Dedifferentiated amniotic fluid mesenchymal stem cell (primary cell): Measurements from ENCODE around the gene CREB5.
A peak's percentile ranks its signal among the peaks of the same experiment; 100 is the strongest.

ENCODE experiments used
- DNase-seq: peaks from one replicate; pipeline ENCODE4 v3.0.0-alpha.2; 2016; ENCODE audit errors: extremely low spot score

Gene CREB5

DNA sequence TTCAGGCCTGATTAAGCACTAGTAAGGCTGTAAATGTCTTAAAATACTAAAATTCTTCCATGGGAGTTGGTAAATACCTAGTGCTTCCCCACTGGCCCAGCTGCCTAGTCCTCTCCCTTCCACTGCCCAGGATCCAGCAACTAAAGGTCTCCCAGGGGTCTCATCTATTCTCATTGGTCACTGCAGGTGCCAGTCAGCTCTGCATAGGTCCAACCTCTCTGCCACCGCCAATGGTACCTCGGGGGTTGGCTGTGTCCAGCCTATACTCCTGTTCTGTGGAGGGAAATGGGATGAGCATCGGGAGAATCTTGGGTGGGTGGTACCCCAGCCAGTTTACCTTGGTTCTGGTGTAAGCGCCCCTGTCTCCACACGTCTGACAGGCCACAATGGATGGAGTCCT lies 6.1 kb upstream of the CREB5 start:
- DNase-seq: no peak

DNA sequence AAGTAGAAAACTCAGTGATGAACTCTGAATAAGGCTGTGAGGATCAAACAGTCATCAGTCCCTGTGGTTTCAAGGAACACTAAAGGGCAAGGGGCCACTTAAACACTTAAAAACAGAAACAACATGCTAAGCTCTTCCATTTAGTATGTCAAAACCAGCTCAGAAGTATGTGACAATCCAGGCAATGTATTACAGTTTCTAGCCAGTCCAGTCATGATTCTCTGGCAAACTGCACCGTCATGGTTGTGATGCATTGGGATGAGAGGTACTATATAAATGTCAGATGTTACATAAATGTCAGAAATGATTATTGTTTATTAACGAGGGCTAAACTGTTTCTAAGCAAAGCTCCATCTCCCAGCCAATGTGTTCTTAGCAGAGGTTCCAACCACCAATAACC lies 4.7 kb upstream of the CREB5 start:
- DNase-seq: peak; percentile 77

DNA sequence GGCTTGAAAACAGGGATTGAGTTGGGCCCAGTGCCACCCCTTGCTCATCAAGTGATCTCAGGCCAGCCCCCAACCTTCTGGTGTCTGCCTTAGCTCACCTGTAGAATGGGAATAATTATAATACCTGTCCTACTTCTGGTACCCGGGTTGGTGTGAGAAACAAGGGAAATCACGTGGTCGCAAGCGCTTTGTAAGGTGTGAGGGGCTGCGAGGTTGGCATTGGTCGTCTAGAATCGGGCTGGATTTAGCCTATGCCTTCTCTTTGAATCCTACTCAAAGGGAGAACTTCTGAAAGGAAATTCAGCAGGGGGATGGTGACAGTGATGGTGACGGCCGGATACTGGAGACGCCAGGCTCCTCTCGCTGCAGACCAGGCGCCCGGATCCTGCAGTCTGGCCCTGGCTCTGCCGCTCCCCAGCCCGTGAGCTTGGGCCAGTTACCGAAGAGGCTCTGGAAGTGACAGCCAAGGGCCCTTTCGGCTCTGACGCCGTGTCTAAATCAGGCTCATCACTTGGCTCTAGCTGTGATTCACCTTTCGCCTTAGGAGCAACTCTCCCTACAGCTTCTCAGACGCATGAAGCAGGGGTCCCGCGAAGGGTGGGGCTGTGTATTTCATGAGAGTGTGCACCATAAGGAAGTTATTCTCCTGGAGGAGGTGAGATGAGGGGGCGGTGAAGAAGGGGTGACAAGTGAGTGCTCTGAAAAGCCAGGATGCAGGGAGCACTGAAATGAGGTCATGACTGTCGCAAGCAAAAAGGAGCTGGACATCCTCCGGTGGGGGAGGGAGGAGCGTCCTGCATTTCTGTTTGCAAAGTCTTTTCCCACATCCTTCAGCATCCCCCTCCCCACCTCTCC lies 4.0 kb upstream of the CREB5 start:
- no peak for DNase-seq

DNA sequence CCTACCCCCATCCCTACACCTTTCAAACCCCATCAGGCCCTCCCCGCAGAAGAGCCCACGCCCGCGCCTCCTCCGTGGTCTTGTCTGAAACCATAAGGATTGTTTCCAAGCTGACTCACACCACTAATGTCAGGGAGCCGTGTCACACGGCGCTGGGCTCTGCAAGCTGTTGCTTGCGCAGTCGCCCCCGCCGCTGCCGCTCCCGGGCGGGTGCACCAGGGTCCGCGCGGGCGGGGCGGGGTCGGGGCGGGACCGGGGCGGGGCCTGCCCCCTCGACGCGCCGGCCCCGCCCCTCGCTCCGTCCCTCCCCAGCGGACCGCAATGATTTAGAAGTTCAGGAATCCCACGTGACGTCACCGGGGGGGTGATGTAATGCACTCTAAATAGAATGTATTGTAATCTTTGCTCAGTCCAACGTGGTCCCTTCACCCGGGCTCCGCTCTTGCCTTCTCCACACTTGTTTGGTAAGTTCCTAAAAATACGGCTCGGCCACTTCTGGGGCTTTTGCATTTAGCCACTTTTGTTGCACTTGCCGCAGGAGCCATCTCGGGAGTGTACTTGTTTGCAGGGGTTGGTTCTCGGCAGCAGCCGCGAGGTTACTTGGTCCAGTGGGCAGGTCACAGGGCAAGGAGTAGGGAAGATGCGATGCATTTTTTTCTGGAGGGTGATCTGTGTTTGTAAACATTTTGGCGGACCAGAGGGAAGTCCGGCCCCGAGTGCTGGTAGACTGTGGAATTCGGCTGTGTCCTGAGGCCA lies 3.2 kb upstream of the CREB5 start:
- DNase-seq: peak; percentile 97

DNA sequence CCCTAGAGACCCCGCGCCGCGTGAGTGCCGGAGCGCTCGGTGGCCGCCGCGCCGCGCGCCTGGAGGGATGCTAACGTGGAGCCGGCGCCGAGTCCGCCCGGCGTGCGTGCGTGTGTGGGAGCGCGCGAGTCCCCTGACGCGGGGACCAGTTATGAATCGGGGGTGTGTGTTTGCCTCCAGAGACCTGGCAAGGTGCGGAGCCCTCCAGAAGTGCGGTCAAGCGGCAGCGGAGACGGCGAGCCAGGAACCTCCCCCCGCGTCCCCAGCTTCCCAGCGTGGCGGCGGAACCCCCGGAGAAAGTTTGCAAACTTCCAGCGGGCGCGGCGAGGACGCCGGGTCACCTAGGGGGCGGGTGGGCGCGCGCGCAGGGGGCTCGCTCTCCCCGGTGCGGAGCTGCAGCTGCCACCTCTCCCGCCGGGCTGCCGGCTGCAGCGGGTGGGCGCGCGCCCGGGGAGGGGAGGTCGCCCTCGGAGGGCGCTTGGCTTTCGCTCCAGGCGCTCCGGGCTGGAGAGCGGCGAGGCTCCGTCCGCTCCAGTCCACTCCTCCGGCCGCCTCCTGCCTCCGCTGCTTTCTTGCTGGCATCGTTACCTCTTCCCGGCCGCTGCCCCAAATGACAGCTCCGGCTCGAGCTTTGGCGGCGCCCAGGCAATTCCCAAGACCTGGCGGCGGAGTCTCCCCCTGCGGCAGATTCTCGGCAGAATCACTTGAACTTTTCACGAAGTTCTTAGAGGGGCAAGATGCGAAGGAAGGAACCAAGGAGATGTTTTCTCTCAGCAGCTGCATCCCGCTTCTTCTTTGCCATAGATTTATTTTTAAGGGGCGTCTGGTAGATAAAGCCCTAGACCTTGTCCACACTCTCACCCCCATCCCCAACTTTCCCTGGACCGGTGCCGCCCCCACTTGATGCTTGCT lies 2.3 kb upstream of the CREB5 start:
- DNase-seq: peak; percentile 27

DNA sequence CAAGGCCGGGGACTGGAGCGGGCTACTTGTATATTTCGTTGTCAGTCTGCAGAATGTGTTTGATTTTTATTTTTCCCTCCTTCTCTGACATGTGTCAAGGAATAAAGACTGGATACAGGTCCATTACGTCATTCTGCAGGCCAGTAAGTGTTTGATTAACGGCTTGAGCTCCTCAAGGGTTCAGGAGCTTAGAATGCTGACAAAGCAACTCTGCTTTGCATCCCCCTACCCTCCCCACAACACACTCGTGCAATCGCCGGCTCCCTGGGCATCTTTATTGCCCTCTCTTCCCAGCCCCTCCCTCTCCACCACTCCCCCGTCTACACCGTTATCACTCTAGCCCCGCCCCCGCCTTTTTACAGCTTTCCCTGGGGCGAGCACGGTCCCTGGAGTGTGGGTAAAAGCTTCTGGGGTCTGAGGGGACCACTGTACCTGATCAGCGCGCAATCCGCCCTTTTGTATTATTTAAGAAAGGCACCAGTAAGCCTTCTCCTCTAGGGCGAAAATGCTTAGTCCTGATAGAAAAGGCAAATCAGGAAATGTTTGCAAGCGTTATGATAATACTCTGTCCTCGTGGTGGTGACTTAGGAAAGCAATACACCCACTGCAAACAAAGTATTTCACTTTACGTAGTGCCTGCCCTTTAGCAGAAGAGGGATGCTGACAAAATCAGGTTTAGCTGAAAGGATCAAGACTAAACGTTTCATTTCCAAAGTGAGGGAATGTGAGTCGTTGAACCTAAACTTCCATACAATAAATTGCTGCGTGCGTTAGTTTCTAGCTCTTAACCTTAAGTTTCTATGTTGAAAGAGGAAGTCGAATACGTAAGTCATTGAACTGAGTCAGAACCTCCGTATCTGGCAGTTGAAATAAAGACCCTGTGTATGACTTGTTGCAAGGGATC lies 1.4 kb upstream of the CREB5 start:
- DNase-seq: no peak

DNA sequence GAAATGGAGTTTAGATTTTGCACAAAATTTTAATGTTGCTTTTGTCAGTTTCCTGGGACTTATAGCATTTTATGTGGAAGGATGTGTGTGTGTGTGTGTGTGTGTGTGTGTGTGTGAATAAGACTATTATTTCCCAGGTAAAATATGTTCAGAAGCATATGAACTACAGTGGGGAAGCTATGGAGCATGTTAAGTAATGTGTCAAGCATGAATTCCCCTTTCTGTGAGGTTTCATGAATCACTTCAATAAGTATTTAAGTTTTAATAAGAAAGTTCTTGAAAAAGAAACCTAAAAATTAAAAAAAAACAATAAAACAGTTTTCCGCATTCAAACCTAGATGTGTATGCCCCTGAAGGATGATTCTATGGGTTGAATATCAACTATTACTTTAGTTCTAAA lies 693 bp downstream of the CREB5 start:
- DNase-seq: no peak

DNA sequence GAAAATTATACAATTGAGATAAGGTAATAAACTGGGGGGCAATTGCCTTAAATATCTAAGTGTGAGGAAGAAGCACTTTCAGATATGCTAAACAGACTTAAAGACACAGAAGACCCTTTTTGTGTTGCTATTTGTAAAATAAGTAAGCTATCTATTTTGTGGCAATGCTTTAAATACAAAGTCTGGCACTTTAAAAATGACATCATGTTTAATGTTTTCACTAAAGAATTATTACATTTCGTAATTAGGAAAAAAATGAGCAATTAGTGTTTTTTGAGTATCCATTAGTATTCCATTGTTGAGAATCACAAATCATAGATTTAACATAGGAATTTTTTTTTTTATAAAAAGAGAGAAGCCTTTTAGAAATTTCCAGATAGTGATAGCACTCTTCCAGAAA lies 2.1 kb downstream of the CREB5 start:
- no peak for DNase-seq

DNA sequence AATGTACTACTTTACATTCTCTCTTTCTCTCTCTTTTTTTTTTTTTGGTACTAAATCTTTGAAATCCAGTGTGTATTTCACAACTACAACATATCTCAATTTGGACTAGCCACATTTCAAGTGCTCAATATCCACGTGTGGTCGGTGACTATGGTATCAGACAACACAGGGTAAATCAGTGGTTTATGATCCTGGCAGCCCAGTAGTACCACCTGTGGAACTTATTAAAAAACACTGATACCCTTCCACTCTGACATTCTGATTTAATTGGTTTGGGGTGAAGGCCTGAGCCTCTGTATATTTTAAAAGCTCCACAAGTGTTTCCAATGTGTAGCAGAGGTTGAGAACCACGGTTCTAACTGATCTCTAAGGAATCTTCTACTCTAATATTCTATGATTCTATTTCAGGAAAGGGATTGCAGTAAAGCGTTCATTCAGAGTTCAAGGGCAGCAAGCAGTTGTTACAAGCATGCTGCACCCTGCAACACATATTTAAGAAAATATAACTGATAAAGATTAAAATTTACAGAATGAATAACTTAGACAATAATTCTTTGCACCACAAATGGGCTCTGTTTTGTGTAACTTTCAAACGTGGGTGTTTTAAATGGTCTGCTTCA lies 5.1 kb downstream of the CREB5 start:
- DNase-seq: no peak

DNA sequence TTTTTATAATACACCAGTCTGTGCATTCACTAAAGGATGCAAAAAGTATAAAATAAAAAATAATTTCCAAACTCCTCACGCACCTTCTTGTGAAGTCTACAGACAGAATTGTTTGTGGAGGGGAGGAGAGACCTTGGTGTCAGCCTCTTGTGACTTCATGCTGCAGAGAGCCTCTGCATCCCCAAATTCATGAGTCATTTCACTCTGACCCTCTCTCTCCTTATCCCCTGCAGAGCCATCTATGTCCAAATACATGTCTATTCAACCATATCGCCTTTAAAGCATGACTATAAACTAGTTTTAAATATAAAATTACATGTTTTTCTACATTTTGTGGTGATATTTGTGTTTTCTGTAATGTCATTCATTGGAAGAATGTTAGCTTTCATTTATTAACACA lies 6.0 kb downstream of the CREB5 start:
- no peak for DNase-seq

DNA sequence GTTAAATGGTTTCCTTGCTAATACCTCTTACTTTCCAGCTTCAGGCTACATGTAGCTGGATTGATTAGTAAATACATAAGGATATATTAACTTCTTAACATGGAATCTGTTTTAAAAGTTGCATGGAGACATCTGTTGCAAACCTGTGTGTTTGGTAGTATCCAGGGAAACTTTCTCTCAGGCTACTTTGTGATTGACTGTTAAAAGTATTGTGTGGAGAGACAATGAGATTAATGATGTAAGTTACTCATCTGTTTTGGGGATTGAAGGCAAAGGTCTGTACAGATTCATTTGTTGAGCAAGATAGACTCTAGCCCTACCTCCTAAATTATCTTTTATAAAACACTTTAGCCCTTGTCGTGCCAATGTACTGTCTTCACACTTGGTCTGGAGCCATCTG lies 6.6 kb downstream of the CREB5 start:
- DNase-seq: no peak

DNA sequence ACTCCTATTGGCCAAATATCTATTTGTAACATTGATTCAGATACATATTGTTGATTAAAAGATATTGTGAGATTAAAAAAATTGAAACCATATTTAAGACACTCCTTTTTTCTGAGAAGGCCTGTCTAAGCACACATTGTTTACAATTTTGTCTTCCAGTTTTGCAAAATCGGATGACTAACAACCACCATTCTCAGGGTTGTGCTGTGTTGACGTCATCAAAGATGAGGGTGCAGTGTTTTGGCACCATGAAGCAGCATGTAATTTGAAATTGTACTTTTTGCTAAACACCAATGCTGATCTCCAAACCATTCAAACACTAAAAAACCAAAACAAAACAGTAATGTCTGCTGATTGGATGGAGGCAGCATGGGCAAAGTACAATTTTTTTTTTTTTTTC lies 7.4 kb downstream of the CREB5 start:
- peak; percentile 81 for DNase-seq

DNA sequence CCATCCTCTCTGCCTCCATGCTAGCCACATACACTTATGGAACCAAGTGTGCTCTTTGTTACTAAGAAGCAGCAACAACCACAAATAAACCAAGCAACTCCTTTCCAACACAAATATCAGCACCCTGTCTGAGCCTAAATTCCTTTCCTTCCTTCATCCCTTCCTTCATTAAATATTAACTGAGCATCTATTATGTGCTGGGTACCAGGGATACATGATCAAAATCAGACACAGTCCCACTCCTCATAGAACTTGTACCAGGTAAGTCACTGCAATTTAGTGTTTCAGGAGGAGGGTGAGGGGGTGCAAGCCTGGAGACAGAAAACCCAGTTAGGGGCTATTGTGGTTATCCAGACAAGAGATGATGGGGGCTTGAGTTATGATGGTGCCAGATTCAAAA lies 10.8 kb downstream of the CREB5 start:
- DNase-seq: no peak

DNA sequence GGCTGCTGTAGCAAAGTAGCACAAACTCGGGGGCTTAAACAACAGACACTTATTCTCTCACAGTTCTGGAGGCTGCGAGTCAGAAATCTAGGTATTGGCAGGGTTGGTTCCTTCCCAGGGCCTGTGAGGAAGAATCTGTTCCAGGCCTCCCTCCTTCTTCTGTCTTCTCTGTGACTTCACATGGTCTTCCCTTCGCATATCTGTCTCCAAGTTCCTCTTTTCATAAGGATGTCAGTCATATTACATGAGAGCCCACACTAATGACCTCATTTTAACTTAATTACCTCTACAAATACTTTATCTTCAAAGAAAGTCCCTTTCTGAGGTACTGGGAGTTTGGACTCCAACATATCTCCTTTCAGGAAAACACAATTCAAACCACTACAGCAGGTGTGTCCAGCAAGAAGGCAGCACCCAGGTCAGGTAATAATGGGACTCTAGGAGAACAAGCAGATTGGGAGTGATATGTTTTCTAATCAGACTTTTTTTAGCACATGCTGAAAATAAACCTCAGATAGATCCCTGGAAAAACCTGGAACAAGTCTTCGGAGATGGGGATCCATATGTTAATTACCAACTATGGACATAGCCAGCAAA lies 11.7 kb downstream of the CREB5 start:
- no peak for DNase-seq

DNA sequence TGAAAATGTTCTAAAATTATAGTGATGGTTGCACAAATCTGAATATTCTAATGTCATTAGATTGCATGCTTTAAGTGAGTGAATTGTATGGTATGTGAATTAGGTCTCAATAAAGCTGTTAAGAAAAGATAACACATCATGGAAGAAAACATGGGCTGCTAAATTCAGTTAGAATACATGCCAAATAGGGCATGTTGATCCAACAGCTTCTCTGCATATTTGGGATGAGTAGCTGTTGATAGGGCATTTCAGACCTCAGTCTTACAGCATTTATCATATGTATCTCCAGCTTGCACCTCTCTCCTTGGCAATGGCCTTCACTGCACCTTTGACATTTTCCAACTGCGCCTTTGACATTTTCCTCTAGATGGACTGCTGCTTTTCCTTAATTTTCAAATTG lies 13.2 kb downstream of the CREB5 start:
- DNase-seq: no peak

DNA sequence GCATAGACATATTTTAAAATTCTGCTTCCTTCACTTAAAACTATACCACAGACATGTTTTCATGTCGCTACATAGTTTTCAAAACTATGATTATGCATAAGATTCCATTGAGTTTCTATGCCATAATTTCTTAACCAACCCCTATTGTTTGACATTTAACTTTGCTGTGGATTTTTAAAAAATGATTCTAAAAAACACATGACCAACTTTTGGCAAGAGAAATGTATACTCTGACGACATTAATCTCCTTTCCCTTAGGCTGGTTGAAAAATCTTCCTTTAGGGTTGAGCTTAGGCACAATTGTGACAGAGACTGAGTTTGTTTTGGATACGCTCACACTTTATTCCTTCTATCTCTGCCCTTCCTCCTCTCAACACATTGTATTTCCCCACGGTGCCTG lies 14.9 kb downstream of the CREB5 start:
- no peak for DNase-seq

DNA sequence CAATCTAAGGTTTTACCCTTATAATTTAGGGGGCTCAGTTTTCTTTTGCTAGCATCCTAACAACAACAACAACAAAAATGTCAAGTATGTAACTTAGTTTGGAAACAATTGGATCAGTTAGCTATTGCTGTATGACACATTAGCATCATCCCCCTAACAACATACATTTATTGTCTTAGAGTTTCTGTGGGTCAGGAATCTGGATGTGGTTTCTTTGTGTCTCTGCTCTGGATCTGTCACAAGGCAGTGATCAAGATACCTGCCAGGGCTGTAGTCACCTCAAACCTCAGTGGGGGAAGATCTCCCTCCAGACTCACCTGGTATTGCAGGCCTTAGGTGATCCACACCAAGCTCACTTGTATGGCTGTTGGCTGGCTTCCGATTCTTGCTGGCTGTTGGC lies 18.3 kb downstream of the CREB5 start:
- no peak for DNase-seq

DNA sequence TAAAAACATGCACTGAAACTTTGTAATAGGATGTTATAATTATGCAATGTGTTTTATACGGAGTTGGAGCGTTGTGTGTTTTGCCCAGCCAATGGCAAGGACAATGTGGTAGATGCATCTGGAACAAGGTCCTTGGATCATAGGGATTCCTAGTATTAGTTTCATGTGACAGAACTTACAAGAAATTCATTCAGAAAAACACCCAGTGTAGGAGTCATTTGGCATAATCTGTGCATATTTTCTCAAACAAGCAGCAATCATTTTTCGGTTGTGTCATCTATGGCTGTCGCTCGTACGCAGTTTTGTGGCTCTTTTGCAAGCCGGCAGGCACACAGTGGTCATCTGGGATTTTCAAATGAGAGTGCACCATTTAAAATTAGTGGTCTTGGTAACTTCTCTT lies 19.8 kb downstream of the CREB5 start:
- DNase-seq: no peak

DNA sequence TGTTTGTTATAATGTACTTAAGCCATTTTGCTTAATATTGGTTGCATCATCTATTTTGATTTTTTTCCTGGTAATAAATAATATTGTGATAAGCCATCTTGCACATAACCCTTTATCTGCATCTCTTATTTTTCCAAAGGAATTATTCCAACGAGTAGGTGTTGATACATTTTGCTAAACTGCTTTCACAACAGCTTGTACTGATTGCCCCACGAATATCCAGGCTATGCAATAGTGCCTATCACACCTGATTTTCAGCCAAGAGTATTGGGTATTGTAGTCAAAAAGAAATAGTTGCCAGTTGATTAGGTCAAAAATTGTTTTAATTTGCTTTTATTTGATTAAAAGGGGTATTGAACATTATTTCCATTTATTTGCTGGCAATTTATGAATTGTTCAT lies 20.7 kb downstream of the CREB5 start:
- DNase-seq: no peak

DNA sequence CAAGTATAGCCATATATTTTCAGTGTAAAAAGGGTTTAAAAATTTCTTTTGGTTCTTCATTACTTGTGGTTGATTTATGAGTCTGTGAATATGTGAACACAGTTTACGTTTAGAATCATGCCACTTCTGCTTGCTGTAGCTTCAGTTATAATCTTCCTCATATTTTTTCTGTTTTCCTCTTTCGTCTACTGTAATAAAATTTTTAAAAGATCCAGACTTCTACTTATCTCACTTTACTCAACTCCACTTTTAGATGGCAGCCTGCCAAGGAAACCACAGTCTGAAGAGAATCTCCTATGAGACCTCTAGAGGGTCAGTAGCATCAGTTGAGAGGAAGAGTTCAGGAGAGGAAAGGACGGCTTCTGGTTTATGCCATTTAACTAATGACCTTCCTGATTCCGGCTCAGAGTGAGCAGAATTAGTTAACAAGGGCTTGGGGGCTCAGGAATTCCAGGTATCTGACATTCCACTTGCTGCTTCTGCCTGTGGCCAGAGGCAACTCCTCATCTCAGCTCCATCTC lies 21.4 kb downstream of the CREB5 start:
- DNase-seq: no peak
